Astrocyte (in vitro differentiated cells and primary cell): ENCODE results near the gene CTNNA3. TPM values are rescaled to one million over a fixed set of nuclear protein-coding genes. Genes with fewer than 3 reads are reported as not detected.

Experiments used
- DNase-seq: peaks from one replicate; pipeline ENCODE4 v3.0.0-alpha.2; 2010; ENCODE audit warnings: low read depth
- FAIRE-seq: peaks from 2 replicates; lab custom pipeline; 2011; peaks lifted over from hg19 to GRCh38; lab: Jason Lieb, UNC
- H2AFZ ChIP-seq: 2 replicates; pipeline ENCODE4 v1.6.0; 2012; ENCODE audit warnings: low read depth, low read length, inconsistent platforms
- H3K27ac ChIP-seq: 2 replicates; pipeline ENCODE4 v1.5.1; 2011; ENCODE audit warnings: low read depth, low read length, inconsistent platforms
- H3K27me3 ChIP-seq: 2 replicates; pipeline ENCODE4 v1.6.0; 2011; ENCODE audit warnings: low read length, inconsistent platforms; ENCODE audit not compliant: insufficient read depth
- H3K36me3 ChIP-seq: 2 replicates; pipeline ENCODE4 v1.5.1; 2011; ENCODE audit warnings: low read length, inconsistent platforms; ENCODE audit not compliant: insufficient read depth
- H3K4me1 ChIP-seq: 2 replicates; pipeline ENCODE4 v1.5.1; 2011; ENCODE audit warnings: low read length, inconsistent platforms; ENCODE audit not compliant: insufficient read depth
- H3K4me2 ChIP-seq: 2 replicates; pipeline ENCODE4 v1.6.0; 2012; ENCODE audit warnings: low read length, inconsistent platforms
- H3K4me3 ChIP-seq: 2 replicates; pipeline ENCODE4 v1.5.1; 2011; ENCODE audit warnings: low read depth, mild to moderate bottlenecking, low read length, inconsistent platforms; ENCODE audit not compliant: insufficient read depth
- H3K79me2 ChIP-seq: 2 replicates; pipeline ENCODE4 v1.6.0; 2012; ENCODE audit warnings: mild to moderate bottlenecking, low read length, inconsistent platforms; ENCODE audit not compliant: insufficient read depth
- H3K9ac ChIP-seq: 2 replicates; pipeline ENCODE4 v1.6.0; 2012; ENCODE audit warnings: mild to moderate bottlenecking, low read length, inconsistent platforms
- H3K9me3 ChIP-seq: 2 replicates; pipeline ENCODE4 v1.5.1; 2012; ENCODE audit warnings: low read depth, mild to moderate bottlenecking, low read length, inconsistent platforms; ENCODE audit not compliant: insufficient read depth
- H4K20me1 ChIP-seq: 2 replicates; pipeline ENCODE4 v1.6.0; 2012; ENCODE audit warnings: low read length, inconsistent platforms; ENCODE audit not compliant: insufficient read depth
- H3K27ac Mint-ChIP-seq: one replicate; pipeline ENCODE4 v1.8.0; 2021; ENCODE audit warnings: mild to moderate bottlenecking, mixed read lengths; ENCODE audit not compliant: unreplicated experiment
- H3K27me3 Mint-ChIP-seq: one replicate; pipeline ENCODE4 v1.8.0; 2021; ENCODE audit warnings: low read depth, mixed read lengths; ENCODE audit not compliant: unreplicated experiment
- H3K36me3 Mint-ChIP-seq: one replicate; pipeline ENCODE4 v1.8.0; 2021; ENCODE audit warnings: low read depth, mixed read lengths; ENCODE audit not compliant: unreplicated experiment
- H3K4me1 Mint-ChIP-seq: one replicate; pipeline ENCODE4 v1.8.0; 2021; ENCODE audit warnings: low read depth, mixed read lengths; ENCODE audit not compliant: unreplicated experiment
- H3K4me3 Mint-ChIP-seq: one replicate; pipeline ENCODE4 v1.8.0; 2021; ENCODE audit warnings: mild to moderate bottlenecking, moderate library complexity, mixed read lengths; ENCODE audit not compliant: unreplicated experiment
- H3K9me3 Mint-ChIP-seq: one replicate; pipeline ENCODE4 v1.8.0; 2021; ENCODE audit warnings: mild to moderate bottlenecking, mixed read lengths; ENCODE audit not compliant: unreplicated experiment
- CTCF ChIP-seq: IDR thresholded peaks from 2 replicates; pipeline ENCODE4 v1.5.1; 2011; ENCODE audit warnings: low read depth, mild to moderate bottlenecking, inconsistent platforms, low read length, moderate library complexity; ENCODE audit not compliant: insufficient read depth
- EZH2 ChIP-seq: IDR thresholded peaks from 2 replicates; pipeline ENCODE4 v1.6.1; 2012; ENCODE audit warnings: mild to moderate bottlenecking, low read length, inconsistent platforms; ENCODE audit not compliant: insufficient read depth
- total RNA-seq: library from RNA; stranded (reverse); gene quantifications from 2 replicates; pipeline ENCODE4 v1.2.1, GENCODE V29; 2021

CTNNA3 gene
- total RNA-seq, 1 donor from 2014 or later, result 0.73 TPM

GRCh38 chr10:66238343-66238742, 1457.7 kb downstream of the CTNNA3 start:
- Histone ChIP-seq H3K9ac (no peak overlapping the region), H4K20me1 (no peaks in the 10 kb centered on the region), H3K27me3 (no peaks in the 10 kb centered on the region), H3K9me3 (no peaks in the 10 kb centered on the region), H3K79me2 (no peaks in the 10 kb centered on the region), H3K4me3 (no peak overlapping the region), H3K27ac (no peak overlapping the region), H3K4me1 (no peaks in the 10 kb centered on the region), H2AFZ (no peak overlapping the region), H3K4me2 (no peak overlapping the region), H3K36me3 (no peaks in the 10 kb centered on the region)
- Mint-ChIP-seq H3K4me1 (no peaks in the 10 kb centered on the region), H3K36me3 (no peaks in the 10 kb centered on the region), H3K27me3 (no peaks in the 10 kb centered on the region), H3K4me3 (no peak overlapping the region), H3K9me3 (no peaks in the 10 kb centered on the region), H3K27ac (no peak overlapping the region)
- FAIRE-seq, result no peak
- TF ChIP-seq CTCF, result no peak
- TF ChIP-seq EZH2, result no peak
- DNase-seq, result no peak

- Histone ChIP-seq H3K27ac (no peak overlapping the region), H4K20me1 (no peaks in the 10 kb centered on the region), H3K79me2 (no peaks in the 10 kb centered on the region), H3K36me3 (no peaks in the 10 kb centered on the region), H3K4me3 (no peak overlapping the region), H3K4me1 (no peaks in the 10 kb centered on the region), H3K4me2 (no peak overlapping the region), H2AFZ (no peak overlapping the region), H3K27me3 (no peaks in the 10 kb centered on the region), H3K9ac (no peak overlapping the region), H3K9me3 (no peaks in the 10 kb centered on the region)
- TF ChIP-seq EZH2, result no peak
- no peak for TF ChIP-seq CTCF
- Mint-ChIP-seq H3K9me3 (peaks cover 7% of the 10 kb centered on the region), H3K4me3 (no peak overlapping the region), H3K36me3 (peaks cover 4% of the 10 kb centered on the region), H3K27me3 (no peaks in the 10 kb centered on the region), H3K4me1 (no peaks in the 10 kb centered on the region), H3K27ac (no peak overlapping the region)
- DNase-seq, result no peak
- no peak for FAIRE-seq
Measured at GRCh38 chr10:66234872-66235271, 1461.1 kb downstream of the CTNNA3 start.

DNA sequence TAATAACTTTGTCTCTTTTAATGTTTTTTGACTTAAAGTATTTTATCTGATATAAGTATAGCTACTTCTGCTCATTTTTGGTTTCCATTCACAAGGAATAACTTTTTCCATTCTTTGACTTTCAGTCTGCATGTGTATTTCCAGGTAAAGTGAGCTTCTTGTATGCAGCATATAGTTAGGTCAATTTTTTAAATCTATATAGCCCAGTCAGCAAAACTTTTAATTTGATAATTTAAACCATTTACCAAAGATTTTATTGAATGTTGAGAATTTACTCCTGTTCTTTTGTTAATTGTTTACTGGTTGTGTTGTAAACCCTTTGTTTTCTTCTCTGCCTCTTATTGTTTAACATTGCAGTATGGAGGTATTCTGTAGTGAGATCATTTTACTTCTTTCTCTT, 1467.1 kb downstream of the CTNNA3 start:
- DNase-seq, result no peak
- H3K27ac ChIP-seq, result no peak overlapping the region
- peaks cover 15% of the 10 kb centered on the region for H3K9me3 Mint-ChIP-seq

More for the DNA sequence above, 1467.1 kb downstream of the CTNNA3 start:
- Mint-ChIP-seq H3K4me1 (no peaks in the 10 kb centered on the region), H3K27me3 (no peaks in the 10 kb centered on the region), H3K27ac (no peak overlapping the region), H3K36me3 (peaks cover 6% of the 10 kb centered on the region), H3K4me3 (no peak overlapping the region)
- Histone ChIP-seq H3K79me2 (no peaks in the 10 kb centered on the region), H3K27me3 (no peaks in the 10 kb centered on the region), H3K9me3 (no peaks in the 10 kb centered on the region), H3K4me3 (no peak overlapping the region), H2AFZ (no peak overlapping the region), H3K4me2 (no peak overlapping the region), H4K20me1 (no peaks in the 10 kb centered on the region), H3K9ac (no peak overlapping the region), H3K4me1 (no peaks in the 10 kb centered on the region), H3K36me3 (no peaks in the 10 kb centered on the region)
- no peak for FAIRE-seq
- TF ChIP-seq CTCF (no peak), EZH2 (no peak)
